HEK293 (cell line): ENCODE measurements around the gene FAM120C.
A peak's percentile ranks its signal among the peaks of the same experiment; 100 is the strongest.

Source experiments
- CTCF ChIA-PET: fragments of 350-600 bp; formaldehyde crosslinking; extraction: SDS; loops from one replicate; lab custom pipeline; 2021; ENCODE audit warnings: antibody characterized with exemption; lab: Yijun Ruan, JAX
- POLR2A ChIA-PET: fragments of 300-600 bp; formaldehyde crosslinking; extraction: SDS; loops from one replicate; lab custom pipeline; 2020; ENCODE audit warnings: antibody characterized with exemption, inconsistent platforms; lab: Yijun Ruan, JAX
- H3K27ac ChIP-seq: fragments of 200-500 bp; sonication (Bioruptor generic); 2 replicates; pipeline ENCODE4 v1.5.1; 2014; ENCODE audit warnings: low read depth, low read length, control low read depth, inconsistent platforms; ENCODE audit errors: extremely low read depth
- H3K36me3 ChIP-seq, 2 experiments: fragments of 200-500 bp in 1 of 2; sonication (Bioruptor generic) in 1 of 2; 1 replicate in 1 of 2; 2 replicates in 1 of 2; pipeline ENCODE4 v1.5.1; 2014 to 2017; ENCODE audit warnings: inconsistent platforms in 2 of 2, low read length in 2 of 2; ENCODE audit not compliant: control insufficient read depth in 2 of 2, insufficient read depth in 1 of 2
- H3K4me1 ChIP-seq: fragments of 200-500 bp; sonication (Bioruptor generic); 2 replicates; pipeline ENCODE4 v1.5.1; 2014; ENCODE audit warnings: mild to moderate bottlenecking, low read length, inconsistent platforms; ENCODE audit not compliant: control insufficient read depth, insufficient read depth
- H3K4me3 ChIP-seq: 2 replicates; pipeline ENCODE4 v1.5.1; 2011; ENCODE audit warnings: low read depth, mild to moderate bottlenecking, control low read depth, low read length, moderate library complexity
- H3K9me3 ChIP-seq: fragments of 200-500 bp; sonication (Bioruptor generic); 2 replicates; pipeline ENCODE4 v1.5.1; 2014; ENCODE audit warnings: low read depth, low read length, inconsistent platforms; ENCODE audit not compliant: control insufficient read depth, insufficient read depth
- BCL11A ChIP-seq: fragments of 450-650 bp; formaldehyde crosslinking; IDR thresholded peaks from 2 replicates; pipeline ENCODE4 v1.5.1; 2016; ENCODE audit warnings: low read depth, missing biosample characterization, missing genetic modification characterization
- GFI1B ChIP-seq: fragments of 450-650 bp; formaldehyde crosslinking; IDR thresholded peaks from 2 replicates; pipeline ENCODE4 v1.5.1; 2016; ENCODE audit warnings: missing biosample characterization, missing genetic modification characterization
- GLIS1 ChIP-seq: fragments of 450-650 bp; formaldehyde crosslinking; IDR thresholded peaks from 2 replicates; pipeline ENCODE4 v1.5.1; 2016; ENCODE audit warnings: missing biosample characterization, missing genetic modification characterization
- KLF8 ChIP-seq: fragments of 450-650 bp; formaldehyde crosslinking; IDR thresholded peaks from 2 replicates; pipeline ENCODE4 v1.5.1; 2016; ENCODE audit warnings: missing biosample characterization, missing genetic modification characterization
- SETDB1 ChIP-seq: IDR thresholded peaks from one replicate; pipeline ENCODE4 v1.6.1; 2017; ENCODE audit warnings: mild to moderate bottlenecking, low read length, moderate library complexity, mixed read lengths; ENCODE audit not compliant: insufficient read length
- ZBTB17 ChIP-seq: fragments of 450-650 bp; formaldehyde crosslinking; IDR thresholded peaks from 2 replicates; pipeline ENCODE4 v1.5.1; 2016; ENCODE audit warnings: missing biosample characterization, missing genetic modification characterization
- ZFP41 ChIP-seq: fragments of 450-650 bp; formaldehyde crosslinking; IDR thresholded peaks from 2 replicates; pipeline ENCODE4 v1.5.1; 2016; ENCODE audit warnings: missing biosample characterization, missing genetic modification characterization, borderline replicate concordance
- ZNF10 ChIP-seq: fragments of 450-650 bp; formaldehyde crosslinking; IDR thresholded peaks from 2 replicates; pipeline ENCODE4 v1.5.1; 2017; ENCODE audit warnings: missing biosample characterization, missing genetic modification characterization
- ZNF146 ChIP-seq: fragments of 450-650 bp; formaldehyde crosslinking; IDR thresholded peaks from 2 replicates; pipeline ENCODE4 v1.5.1; 2016; ENCODE audit warnings: missing biosample characterization, missing genetic modification characterization
- ZNF16 ChIP-seq: fragments of 450-650 bp; formaldehyde crosslinking; IDR thresholded peaks from 2 replicates; pipeline ENCODE4 v1.5.1; 2016; ENCODE audit warnings: low read depth, missing biosample characterization, missing genetic modification characterization
- ZNF221 ChIP-seq: fragments of 450-650 bp; formaldehyde crosslinking; IDR thresholded peaks from 2 replicates; pipeline ENCODE4 v1.5.1; 2017; ENCODE audit warnings: missing biosample characterization, missing genetic modification characterization, borderline replicate concordance
- ZNF248 ChIP-seq: fragments of 450-650 bp; formaldehyde crosslinking; IDR thresholded peaks from 2 replicates; pipeline ENCODE4 v1.5.1; 2017; ENCODE audit warnings: missing biosample characterization, missing genetic modification characterization
- ZNF26 ChIP-seq: fragments of 450-650 bp; formaldehyde crosslinking; IDR thresholded peaks from 2 replicates; pipeline ENCODE4 v1.5.1; 2016; ENCODE audit warnings: missing biosample characterization, missing genetic modification characterization
- ZNF341 ChIP-seq: fragments of 450-650 bp; formaldehyde crosslinking; IDR thresholded peaks from 2 replicates; pipeline ENCODE4; 2016; ENCODE audit warnings: low read depth, missing biosample characterization, missing genetic modification characterization
- ZNF629 ChIP-seq: fragments of 450-650 bp; formaldehyde crosslinking; IDR thresholded peaks from 2 replicates; pipeline ENCODE4 v1.5.1; 2017; ENCODE audit warnings: missing biosample characterization, missing genetic modification characterization
- ZNF658 ChIP-seq: fragments of 450-650 bp; formaldehyde crosslinking; IDR thresholded peaks from 2 replicates; pipeline ENCODE4; 2016; ENCODE audit warnings: missing biosample characterization, missing genetic modification characterization
- ZNF747 ChIP-seq: fragments of 450-650 bp; formaldehyde crosslinking; IDR thresholded peaks from 2 replicates; pipeline ENCODE4 v1.5.1; 2016; ENCODE audit warnings: missing biosample characterization, missing genetic modification characterization
- ZSCAN23 ChIP-seq: fragments of 450-650 bp; formaldehyde crosslinking; IDR thresholded peaks from 2 replicates; pipeline ENCODE4 v1.5.1; 2016; ENCODE audit warnings: missing biosample characterization, missing genetic modification characterization
- TF ChIP-seq, protein P1 (sequence below): fragments of 450-650 bp; formaldehyde crosslinking; IDR thresholded peaks from 2 replicates; pipeline ENCODE4 v1.5.1; 2016; ENCODE audit warnings: missing biosample characterization, missing genetic modification characterization

The FAM120C gene

DNA sequence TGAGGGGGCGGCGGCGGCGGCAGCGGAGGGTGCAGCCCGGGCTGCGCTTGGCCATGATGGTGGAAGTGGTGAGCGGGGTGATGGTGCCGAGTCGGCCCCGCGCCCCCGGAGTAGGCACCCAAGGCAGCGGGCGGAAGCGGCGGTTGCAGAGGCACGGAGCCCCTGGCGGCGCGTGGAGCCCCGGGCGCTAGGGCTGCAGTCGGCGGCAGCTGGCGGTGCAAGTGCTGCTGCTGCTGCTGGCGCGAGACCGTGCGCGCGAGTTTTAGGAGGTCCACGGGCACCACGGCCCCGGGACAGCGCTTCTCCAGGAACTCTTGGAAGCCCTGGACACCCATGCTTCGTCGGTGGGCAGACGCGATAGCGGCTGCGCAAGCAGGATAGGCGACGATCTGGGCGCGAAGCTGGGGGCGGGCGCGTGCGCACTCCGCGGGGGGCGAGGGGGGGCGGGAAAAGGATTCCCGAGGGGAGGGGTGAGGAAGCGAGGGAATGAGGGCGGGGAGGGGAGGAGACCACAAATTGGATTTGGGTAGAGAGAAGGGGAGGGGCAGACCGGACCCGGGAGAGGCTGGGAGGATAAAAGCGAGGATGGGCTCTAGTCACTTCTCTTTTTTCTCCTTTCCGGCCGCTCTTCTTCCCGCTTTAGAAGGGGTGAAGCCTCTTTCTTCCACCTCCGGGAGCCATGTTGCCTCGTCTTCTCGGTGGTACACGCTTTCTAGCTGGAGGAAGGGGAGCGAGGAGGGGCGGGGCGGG, at the start of gene FAM120C (continued):
- no peak for TF ChIP-seq ZFP41 (tag by site-specific recombination)
- TF ChIP-seq, protein P1, sequence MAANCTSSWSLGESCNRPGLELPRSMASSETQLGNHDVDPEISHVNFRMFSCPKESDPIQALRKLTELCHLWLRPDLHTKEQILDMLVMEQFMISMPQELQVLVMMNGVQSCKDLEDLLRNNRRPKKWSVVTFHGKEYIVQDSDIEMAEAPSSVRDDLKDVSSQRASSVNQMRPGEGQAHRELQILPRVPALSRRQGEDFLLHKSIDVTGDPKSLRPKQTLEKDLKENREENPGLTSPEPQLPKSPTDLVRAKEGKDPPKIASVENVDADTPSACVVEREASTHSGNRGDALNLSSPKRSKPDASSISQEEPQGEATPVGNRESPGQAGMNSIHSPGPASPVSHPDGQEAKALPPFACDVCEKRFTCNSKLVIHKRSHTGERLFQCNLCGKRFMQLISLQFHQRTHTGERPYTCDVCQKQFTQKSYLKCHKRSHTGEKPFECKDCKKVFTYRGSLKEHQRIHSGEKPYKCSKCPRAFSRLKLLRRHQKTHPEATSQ (tag by site-specific recombination): no peak
- no peak for TF ChIP-seq ZNF658
- no peak for TF ChIP-seq ZNF221 (tag by site-specific recombination)
- TF ChIP-seq BCL11A: no peak
- TF ChIP-seq ZNF248: no peak
- no peak for TF ChIP-seq GFI1B (tag by site-specific recombination)

- no peaks in the 10 kb centered on the region; the same call in 1 of the 2 replicates for H3K9me3 ChIP-seq
- CTCF ChIA-PET: interaction anchor here (0.6 kb wide), 1 partner anchor 265 kb away, joined by 3 read pairs; no protein-coding TSS in a partner anchor
- no peaks in the 10 kb centered on the region; a peak in 1 of 3 replicates for H3K36me3 ChIP-seq
- no peaks in the 10 kb centered on the region for H3K4me1 ChIP-seq
- no peak overlapping the region for H3K27ac ChIP-seq
- POLR2A ChIA-PET: no interaction called here
- H3K4me3 ChIP-seq: no peak overlapping the region
- TF ChIP-seq ZNF747 (no peak), SETDB1 (no peak), KLF8 (tag by site-specific recombination) (no peak), ZNF16 (no peak), ZNF26 (tag by site-specific recombination) (no peak), ZSCAN23 (tag by site-specific recombination) (no peak), ZNF10 (no peak), ZNF629 (no peak), ZNF341 (no peak), ZBTB17 (tag by site-specific recombination) (no peak)
These were observed 47.5 kb upstream of the FAM120C start for GRCh38 chrX:54230435-54231148.

GRCh38 chrX:54223581-54223980, 40.5 kb upstream of the FAM120C start:
- no peak overlapping the region for H3K4me3 ChIP-seq
- TF ChIP-seq GLIS1 (tag by site-specific recombination) (peak; percentile 29; the same call in 1 of the 2 replicates), ZNF146 (tag by site-specific recombination) (no peak)
- H3K27ac ChIP-seq: no peak overlapping the region
- no peaks in the 10 kb centered on the region for H3K9me3 ChIP-seq
- H3K4me1 ChIP-seq: no peaks in the 10 kb centered on the region
- H3K36me3 ChIP-seq: no peaks in the 10 kb centered on the region; a peak in 1 of 3 replicates
- ChIA-PET POLR2A (no interaction called here), CTCF (interaction anchor here (0.6 kb wide), 1 partner anchor 67 kb away, joined by 3 read pairs; no protein-coding TSS in a partner anchor)
